CD4-positive, alpha-beta T cell treated with Interferon gamma for 1 hour (primary cell): ENCODE measurements around the gene ARHGAP42.

Experiments used
- DNase-seq: peaks from one replicate; pipeline ENCODE4 v3.0.0-alpha.2; 2020

The ARHGAP42 gene

GRCh38 chr11:100682247-100682969 lies 4.7 kb upstream of the ARHGAP42 start:
- no peak for DNase-seq

GRCh38 chr11:100683126-100683525 lies 4.0 kb upstream of the ARHGAP42 start:
- DNase-seq = no peak

GRCh38 chr11:100684101-100685065 lies 2.7 kb upstream of the ARHGAP42 start:
- no peak for DNase-seq

- DNase-seq = no peak
Observed at GRCh38 chr11:100686476-100687053, 523 bp upstream of the ARHGAP42 start.

GRCh38 chr11:100687630-100688395 lies 725 bp downstream of the ARHGAP42 start:
- DNase-seq = no peak

- DNase-seq = no peak
Observed at GRCh38 chr11:100689141-100689540, 2.1 kb downstream of the ARHGAP42 start.

GRCh38 chr11:100691896-100692653 lies 5.0 kb downstream of the ARHGAP42 start:
- DNase-seq = no peak

- no peak for DNase-seq
Observed at GRCh38 chr11:100695911-100696310, 8.8 kb downstream of the ARHGAP42 start.

- DNase-seq = no peak
Observed at GRCh38 chr11:100703139-100703538, 16.1 kb downstream of the ARHGAP42 start.

- DNase-seq = no peak
Observed at GRCh38 chr11:100703801-100704575, 16.9 kb downstream of the ARHGAP42 start.

GRCh38 chr11:100705447-100705846 lies 18.4 kb downstream of the ARHGAP42 start:
- DNase-seq = no peak

GRCh38 chr11:100706179-100706578 lies 19.1 kb downstream of the ARHGAP42 start:
- DNase-seq = no peak

- DNase-seq = no peak
Observed at GRCh38 chr11:100709233-100709957, 22.3 kb downstream of the ARHGAP42 start.

GRCh38 chr11:100711984-100712383 lies 24.9 kb downstream of the ARHGAP42 start:
- no peak for DNase-seq

GRCh38 chr11:100712583-100712982 lies 25.5 kb downstream of the ARHGAP42 start:
- DNase-seq = no peak

- no peak for DNase-seq
Observed at GRCh38 chr11:100715165-100715761, 28.2 kb downstream of the ARHGAP42 start.

GRCh38 chr11:100716838-100717237 lies 29.8 kb downstream of the ARHGAP42 start:
- no peak for DNase-seq

- DNase-seq = no peak
Observed at GRCh38 chr11:100719362-100719761, 32.3 kb downstream of the ARHGAP42 start.

GRCh38 chr11:100719809-100720221 lies 32.7 kb downstream of the ARHGAP42 start:
- no peak for DNase-seq

GRCh38 chr11:100726680-100727079 lies 39.6 kb downstream of the ARHGAP42 start:
- DNase-seq = no peak
